ENCODE data around the gene RUNX1.
"Not testable (repeated sequence)": the region's sequence is repeated elsewhere in the genome, so short reads cannot be mapped to it uniquely, and the experiment has no call there.

RUNX1 gene

GRCh38 chr21:35014302-35015041 is 34.6 kb downstream of the RUNX1 start:
- no peak for DNase-seq

GRCh38 chr21:35011681-35012080 is 37.4 kb downstream of the RUNX1 start:
- DNase-seq = no peak

- DNase-seq = no peak
Measured at GRCh38 chr21:35010447-35010846, 38.7 kb downstream of the RUNX1 start.

- no peak for DNase-seq
Measured at GRCh38 chr21:35007348-35007747, 41.8 kb downstream of the RUNX1 start.

- no peak for DNase-seq
Measured at GRCh38 chr21:35006771-35007170, 42.3 kb downstream of the RUNX1 start.

GRCh38 chr21:35006248-35006647 is 42.9 kb downstream of the RUNX1 start:
- no peak for DNase-seq

GRCh38 chr21:35005560-35006224 is 43.4 kb downstream of the RUNX1 start:
- DNase-seq = no peak

- DNase-seq = no peak
Measured at GRCh38 chr21:35005077-35005476, 44.0 kb downstream of the RUNX1 start.

- no peak for DNase-seq
Measured at GRCh38 chr21:35004314-35004713, 44.8 kb downstream of the RUNX1 start.

- DNase-seq = no peak
Measured at GRCh38 chr21:35002879-35003722, 46.0 kb downstream of the RUNX1 start.

- no peak for DNase-seq
Measured at GRCh38 chr21:34999397-34999941, 49.6 kb downstream of the RUNX1 start.

GRCh38 chr21:34998176-34998575 is 50.9 kb downstream of the RUNX1 start:
- DNase-seq = no peak

- DNase-seq = no peak
Measured at GRCh38 chr21:34997294-34997693, 51.8 kb downstream of the RUNX1 start.

GRCh38 chr21:34996304-34997101 is 52.6 kb downstream of the RUNX1 start:
- no peak for DNase-seq

GRCh38 chr21:34995979-34996303 is 53.2 kb downstream of the RUNX1 start:
- no peak for DNase-seq

GRCh38 chr21:34994766-34995631 is 54.1 kb downstream of the RUNX1 start:
- no peak for DNase-seq

- DNase-seq = not testable (repeated sequence)
Measured at GRCh38 chr21:34993521-34993921, 55.6 kb downstream of the RUNX1 start.

- DNase-seq = no peak
Measured at GRCh38 chr21:34992736-34993398, 56.2 kb downstream of the RUNX1 start.

GRCh38 chr21:34992180-34992579 is 56.9 kb downstream of the RUNX1 start:
- no peak for DNase-seq

- no peak for DNase-seq
Measured at GRCh38 chr21:34991366-34991957, 57.6 kb downstream of the RUNX1 start.

GRCh38 chr21:34990842-34991241 is 58.3 kb downstream of the RUNX1 start:
- DNase-seq = no peak
